Ishikawa (cell line): ENCODE results near the gene ATP1A2.

Experiments used
- CEBPB ChIP-seq: IDR thresholded peaks from 2 replicates; pipeline ENCODE4 v1.6.1; 2012
- CREB1 ChIP-seq: IDR thresholded peaks from 2 replicates; pipeline ENCODE4 v1.6.1; 2012; ENCODE audit warnings: low read depth
- EGR1 ChIP-seq: IDR thresholded peaks from 2 replicates; pipeline ENCODE4 v1.6.1; 2012
- EP300 ChIP-seq: IDR thresholded peaks from 2 replicates; pipeline ENCODE4 v1.6.1; 2012; ENCODE audit warnings: borderline replicate concordance
- FOXM1 ChIP-seq: IDR thresholded peaks from 2 replicates; pipeline ENCODE4 v1.6.1; 2012; ENCODE audit warnings: low read depth, borderline replicate concordance
- RAD21 ChIP-seq: IDR thresholded peaks from 2 replicates; pipeline ENCODE4 v1.6.1; 2012; ENCODE audit warnings: low read depth
- USF1 ChIP-seq: IDR thresholded peaks from 2 replicates; pipeline ENCODE4 v1.6.1; 2012
- ZBTB7A ChIP-seq: IDR thresholded peaks from 2 replicates; pipeline ENCODE4 v1.6.1; 2012; ENCODE audit warnings: low read depth
- TF ChIP-seq, protein P1 (sequence below): IDR thresholded peaks from 2 replicates; pipeline ENCODE4 v1.6.1; 2012; ENCODE audit warnings: low read depth, mild to moderate bottlenecking

DNA sequence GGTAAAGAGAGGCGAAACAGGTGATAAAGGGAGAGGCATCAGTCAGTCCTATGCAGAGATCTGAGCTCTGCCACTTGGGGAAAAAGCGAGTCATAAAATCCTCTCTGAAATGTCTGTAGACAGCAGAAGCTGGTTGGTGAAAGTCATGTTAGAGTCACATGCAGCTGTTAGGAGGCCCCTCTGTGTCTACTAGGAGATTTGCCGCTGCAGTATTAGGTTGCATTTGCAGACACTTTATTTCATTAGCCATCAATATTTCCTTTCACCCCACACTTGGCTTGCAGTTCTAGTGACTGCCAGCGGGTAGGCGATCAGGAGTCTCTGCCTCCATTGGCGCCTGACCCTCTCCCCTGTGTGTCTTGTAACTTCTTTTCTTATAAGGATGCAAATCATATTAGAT lies 52.0 kb downstream of the ATP1A2 start:
- no peak for TF ChIP-seq RAD21
- no peak for TF ChIP-seq CREB1
- TF ChIP-seq, protein P1, sequence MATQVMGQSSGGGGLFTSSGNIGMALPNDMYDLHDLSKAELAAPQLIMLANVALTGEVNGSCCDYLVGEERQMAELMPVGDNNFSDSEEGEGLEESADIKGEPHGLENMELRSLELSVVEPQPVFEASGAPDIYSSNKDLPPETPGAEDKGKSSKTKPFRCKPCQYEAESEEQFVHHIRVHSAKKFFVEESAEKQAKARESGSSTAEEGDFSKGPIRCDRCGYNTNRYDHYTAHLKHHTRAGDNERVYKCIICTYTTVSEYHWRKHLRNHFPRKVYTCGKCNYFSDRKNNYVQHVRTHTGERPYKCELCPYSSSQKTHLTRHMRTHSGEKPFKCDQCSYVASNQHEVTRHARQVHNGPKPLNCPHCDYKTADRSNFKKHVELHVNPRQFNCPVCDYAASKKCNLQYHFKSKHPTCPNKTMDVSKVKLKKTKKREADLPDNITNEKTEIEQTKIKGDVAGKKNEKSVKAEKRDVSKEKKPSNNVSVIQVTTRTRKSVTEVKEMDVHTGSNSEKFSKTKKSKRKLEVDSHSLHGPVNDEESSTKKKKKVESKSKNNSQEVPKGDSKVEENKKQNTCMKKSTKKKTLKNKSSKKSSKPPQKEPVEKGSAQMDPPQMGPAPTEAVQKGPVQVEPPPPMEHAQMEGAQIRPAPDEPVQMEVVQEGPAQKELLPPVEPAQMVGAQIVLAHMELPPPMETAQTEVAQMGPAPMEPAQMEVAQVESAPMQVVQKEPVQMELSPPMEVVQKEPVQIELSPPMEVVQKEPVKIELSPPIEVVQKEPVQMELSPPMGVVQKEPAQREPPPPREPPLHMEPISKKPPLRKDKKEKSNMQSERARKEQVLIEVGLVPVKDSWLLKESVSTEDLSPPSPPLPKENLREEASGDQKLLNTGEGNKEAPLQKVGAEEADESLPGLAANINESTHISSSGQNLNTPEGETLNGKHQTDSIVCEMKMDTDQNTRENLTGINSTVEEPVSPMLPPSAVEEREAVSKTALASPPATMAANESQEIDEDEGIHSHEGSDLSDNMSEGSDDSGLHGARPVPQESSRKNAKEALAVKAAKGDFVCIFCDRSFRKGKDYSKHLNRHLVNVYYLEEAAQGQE: no peak
- no peak for TF ChIP-seq EGR1
- no peak for TF ChIP-seq EP300
- no peak for TF ChIP-seq ZBTB7A
- no peak for TF ChIP-seq FOXM1
- no peak for TF ChIP-seq CEBPB
- TF ChIP-seq USF1: no peak
